ENCODE results near the gene STK33. TPM values are rescaled to one million over a fixed set of nuclear protein-coding genes. Genes with fewer than 3 reads are reported as not detected.
A peak's percentile ranks its signal among the peaks of the same experiment; 100 is the strongest.

STK33 gene
- total and polyA plus RNA-seq, 2 donors (not counting 1 experiment from before 2014, with no cell fraction given) = 1.7 to 3.3 TPM

GRCh38 chr11:8408151-8408941, 185.7 kb downstream of the STK33 start:
- Histone ChIP-seq H3K36me3 (ENCODE audit: control insufficient read depth, insufficient read depth, low read length) (no peaks in the 10 kb centered on the region), H3K9ac (ENCODE audit: insufficient read depth, low read length) (no peak overlapping the region), H3K4me3 (replicated peaks in 1 of 4; ENCODE audit: control extremely low read depth in 1 of 4, insufficient read depth in 1 of 4, low read depth in 3 of 4, low read length in 4 of 4) (no peak overlapping the region), H3K4me1 (ENCODE audit: control insufficient read depth, extremely low read depth, insufficient read depth, low read length) (no peaks in the 10 kb centered on the region), H3K27ac (ENCODE audit: insufficient read depth, low read length) (no peak overlapping the region), H3K27me3 (ENCODE audit: control insufficient read depth, insufficient read depth, low read length) (no peaks in the 10 kb centered on the region), H3K79me2 (ENCODE audit: control insufficient read depth, insufficient read depth, low read length) (no peaks in the 10 kb centered on the region), H3K4me2 (ENCODE audit: extremely low read depth, insufficient read depth, low read length) (no peak overlapping the region), H4K20me1 (ENCODE audit: control insufficient read depth, extremely low read depth, insufficient read depth, low read length) (no peaks in the 10 kb centered on the region), H2AFZ (ENCODE audit: low read length) (no peak overlapping the region), H3K9me3 (ENCODE audit: control insufficient read depth, insufficient read depth, low read depth, low read length) (no peaks in the 10 kb centered on the region)
- no peak for DNase-seq (ENCODE audit: low read depth in 2 of 2)
- TF ChIP-seq EZH2 (IDR thresholded peaks at IDR 0.05; ENCODE audit: low read length, missing control alignments) (no peak), CTCF (conservative IDR thresholded peaks at IDR 0.05 in 1 of 2, IDR thresholded peaks at IDR 0.05 in 1 of 2; ENCODE audit: low read depth in 1 of 2, low read length in 2 of 2) (no peak)

GRCh38 chr11:8403310-8403709, 190.7 kb downstream of the STK33 start:
- Histone ChIP-seq H2AFZ (ENCODE audit: low read length) (no peak overlapping the region), H3K4me2 (ENCODE audit: extremely low read depth, insufficient read depth, low read length) (no peak overlapping the region), H3K9me3 (ENCODE audit: control insufficient read depth, insufficient read depth, low read depth, low read length) (no peaks in the 10 kb centered on the region), H3K9ac (ENCODE audit: insufficient read depth, low read length) (no peak overlapping the region), H3K4me3 (replicated peaks in 1 of 4; ENCODE audit: control extremely low read depth in 1 of 4, insufficient read depth in 1 of 4, low read depth in 3 of 4, low read length in 4 of 4) (no peak overlapping the region), H3K27me3 (ENCODE audit: control insufficient read depth, insufficient read depth, low read length) (no peaks in the 10 kb centered on the region), H3K4me1 (ENCODE audit: control insufficient read depth, extremely low read depth, insufficient read depth, low read length) (no peaks in the 10 kb centered on the region), H3K36me3 (ENCODE audit: control insufficient read depth, insufficient read depth, low read length) (no peaks in the 10 kb centered on the region), H3K27ac (ENCODE audit: insufficient read depth, low read length) (no peak overlapping the region), H3K79me2 (ENCODE audit: control insufficient read depth, insufficient read depth, low read length) (no peaks in the 10 kb centered on the region), H4K20me1 (ENCODE audit: control insufficient read depth, extremely low read depth, insufficient read depth, low read length) (no peaks in the 10 kb centered on the region)
- TF ChIP-seq CTCF (conservative IDR thresholded peaks at IDR 0.05 in 1 of 2, IDR thresholded peaks at IDR 0.05 in 1 of 2; ENCODE audit: low read depth in 1 of 2, low read length in 2 of 2) (no peak), EZH2 (IDR thresholded peaks at IDR 0.05; ENCODE audit: low read length, missing control alignments) (no peak)
- DNase-seq (ENCODE audit: low read depth in 2 of 2) = peak; percentile 21 to 27

DNA sequence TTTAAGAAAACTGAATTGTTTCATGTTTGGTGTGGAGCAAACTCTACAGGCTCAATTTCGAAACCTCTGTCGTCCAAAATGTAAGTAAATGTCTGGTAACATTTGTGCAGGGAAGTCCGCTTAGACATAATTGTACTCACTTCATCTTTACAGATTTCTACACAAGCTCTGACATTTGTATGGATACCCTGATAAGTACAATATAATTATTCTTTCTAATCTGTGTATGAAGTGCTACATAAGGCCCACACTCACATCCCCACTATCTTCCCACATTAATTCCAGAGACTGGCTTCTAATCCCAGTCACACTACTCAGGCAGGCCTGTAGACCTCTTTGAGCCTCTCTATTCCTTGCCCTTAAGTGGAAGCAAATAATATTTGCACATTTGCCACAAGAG, 201.1 kb downstream of the STK33 start:
- no peak overlapping the region for H3K4me2 ChIP-seq (ENCODE audit: extremely low read depth, insufficient read depth, low read length)
- H2AFZ ChIP-seq (ENCODE audit: low read length) = no peak overlapping the region
- H3K9ac ChIP-seq (ENCODE audit: insufficient read depth, low read length) = no peak overlapping the region
- H3K27me3 ChIP-seq (ENCODE audit: control insufficient read depth, insufficient read depth, low read length) = no peaks in the 10 kb centered on the region
- no peak for TF ChIP-seq EZH2 (IDR thresholded peaks at IDR 0.05; ENCODE audit: low read length, missing control alignments)
- TF ChIP-seq CTCF (conservative IDR thresholded peaks at IDR 0.05 in 1 of 2, IDR thresholded peaks at IDR 0.05 in 1 of 2; ENCODE audit: low read depth in 1 of 2, low read length in 2 of 2) = no peak
- no peaks in the 10 kb centered on the region for H3K4me1 ChIP-seq (ENCODE audit: control insufficient read depth, extremely low read depth, insufficient read depth, low read length)
- H3K36me3 ChIP-seq (ENCODE audit: control insufficient read depth, insufficient read depth, low read length) = no peaks in the 10 kb centered on the region
- no peaks in the 10 kb centered on the region for H3K9me3 ChIP-seq (ENCODE audit: control insufficient read depth, insufficient read depth, low read depth, low read length)
- H3K4me3 ChIP-seq (replicated peaks in 1 of 4; ENCODE audit: control extremely low read depth in 1 of 4, insufficient read depth in 1 of 4, low read depth in 3 of 4, low read length in 4 of 4) = no peak overlapping the region
- no peaks in the 10 kb centered on the region for H3K79me2 ChIP-seq (ENCODE audit: control insufficient read depth, insufficient read depth, low read length)
- DNase-seq (ENCODE audit: low read depth in 2 of 2) = no peak
- no peaks in the 10 kb centered on the region for H4K20me1 ChIP-seq (ENCODE audit: control insufficient read depth, extremely low read depth, insufficient read depth, low read length)
- no peak overlapping the region for H3K27ac ChIP-seq (ENCODE audit: insufficient read depth, low read length)
